Measurements from ENCODE around the gene DNAJB12. TPM values are rescaled to one million over a fixed set of nuclear protein-coding genes. Genes with fewer than 3 reads are reported as not detected.

DNAJB12 gene
- total RNA-seq, 2 donors from 2014 or later = 24.5 to 36.8 TPM

GRCh38 chr10:72292223-72292691, 62.5 kb downstream of the DNAJB12 start:
- H3K36me3 ChIP-seq = no peaks in the 10 kb centered on the region
- no peaks in the 10 kb centered on the region for H3K27me3 ChIP-seq
- no peak for DNase-seq (ENCODE audit: low spot score)
- no peak overlapping the region for H3K4me3 ChIP-seq
- peaks cover 0 to 6% of the 10 kb centered on the region in 2 donors for H3K4me1 ChIP-seq
- H3K9me3 ChIP-seq = no peaks in the 10 kb centered on the region
- TF ChIP-seq CTCF (IDR thresholded peaks at IDR 0.05) = no peak
- H3K27ac ChIP-seq = no peak overlapping the region

GRCh38 chr10:72291019-72291532, 63.6 kb downstream of the DNAJB12 start:
- H3K27me3 ChIP-seq = no peaks in the 10 kb centered on the region
- no peaks in the 10 kb centered on the region for H3K36me3 ChIP-seq
- no peak overlapping the region for H3K27ac ChIP-seq
- DNase-seq (ENCODE audit: low spot score) = no peak
- H3K4me3 ChIP-seq = no peak overlapping the region
- H3K9me3 ChIP-seq = no peaks in the 10 kb centered on the region
- no peak for TF ChIP-seq CTCF (IDR thresholded peaks at IDR 0.05)
- H3K4me1 ChIP-seq = no peaks in the 10 kb centered on the region

GRCh38 chr10:72285972-72286521, 68.7 kb downstream of the DNAJB12 start:
- DNase-seq (ENCODE audit: low spot score) = no peak
- H3K36me3 ChIP-seq = no peaks in the 10 kb centered on the region
- TF ChIP-seq CTCF (IDR thresholded peaks at IDR 0.05) = no peak
- H3K4me1 ChIP-seq = no peaks in the 10 kb centered on the region
- H3K27me3 ChIP-seq = no peaks in the 10 kb centered on the region
- H3K27ac ChIP-seq = no peak overlapping the region
- no peak overlapping the region for H3K4me3 ChIP-seq
- H3K9me3 ChIP-seq = no peaks in the 10 kb centered on the region

GRCh38 chr10:72283131-72283530, 71.6 kb downstream of the DNAJB12 start:
- Histone ChIP-seq H3K36me3 (no peaks in the 10 kb centered on the region), H3K4me1 (no peaks in the 10 kb centered on the region), H3K27ac (no peak overlapping the region), H3K27me3 (no peaks in the 10 kb centered on the region), H3K9me3 (no peaks in the 10 kb centered on the region), H3K4me3 (no peak overlapping the region)
- DNase-seq (ENCODE audit: low spot score) = no peak
- TF ChIP-seq CTCF (IDR thresholded peaks at IDR 0.05) = no peak

Other genes starting within 250 kb of the DNAJB12 start
- 100 to 1,000 TPM; 139 to 163 TPM for gene ANAPC16, start 138.9 kb downstream of the DNAJB12 start, total RNA-seq
- gene ASCC1, start 138.6 kb downstream of the DNAJB12 start, total RNA-seq = 10 to 100 TPM; 27.2 to 37.0 TPM
- 100 to 1,000 TPM; 100 to 136 TPM for gene DDIT4, start 81.0 kb downstream of the DNAJB12 start, total RNA-seq